Progenitor cell of endocrine pancreas (in vitro differentiated cells): ENCODE results near the gene LAMTOR5. TPM values are rescaled to one million over a fixed set of nuclear protein-coding genes. Genes with fewer than 3 reads are reported as not detected.

Experiments
- DNase-seq: peaks from one replicate; pipeline ENCODE4 v3.0.0; 2021; ENCODE audit warnings: low spot score; ENCODE audit not compliant: unreplicated experiment
- H3K27ac Mint-ChIP-seq: 2 replicates; pipeline ENCODE4 v1.8.0; 2021; ENCODE audit warnings: mild to moderate bottlenecking, moderate library complexity, mixed read lengths
- H3K27me3 Mint-ChIP-seq: 2 replicates; pipeline ENCODE4 v1.8.0; 2021; ENCODE audit warnings: mixed read lengths
- H3K36me3 Mint-ChIP-seq: 2 replicates; pipeline ENCODE4 v1.8.0; 2022; ENCODE audit warnings: mixed read lengths; ENCODE audit not compliant: insufficient read depth
- H3K4me1 Mint-ChIP-seq: 2 replicates; pipeline ENCODE4 v1.8.0; 2021; ENCODE audit warnings: low read depth, mixed read lengths
- H3K4me3 Mint-ChIP-seq: 2 replicates; pipeline ENCODE4 v1.8.0; 2021; ENCODE audit warnings: low read depth, mild to moderate bottlenecking, moderate library complexity, mixed read lengths
- H3K9me3 Mint-ChIP-seq: 2 replicates; pipeline ENCODE4 v1.8.0; 2021; ENCODE audit warnings: low read depth, mixed read lengths
- total RNA-seq: library from RNA; stranded (reverse); gene quantifications from 2 replicates; pipeline ENCODE4 v1.2.1, GENCODE V29; 2021
- TF ChIP-seq, protein P1 (sequence below): fragments of 200-600 bp; sonication (generic); IDR thresholded peaks from one replicate; pipeline ENCODE4 v1.5.0; 2021; ENCODE audit warnings: antibody characterized with exemption, mild to moderate bottlenecking; ENCODE audit not compliant: unreplicated experiment

LAMTOR5 gene
- total RNA-seq, 1 donor from 2014 or later = 99.8 TPM

DNA sequence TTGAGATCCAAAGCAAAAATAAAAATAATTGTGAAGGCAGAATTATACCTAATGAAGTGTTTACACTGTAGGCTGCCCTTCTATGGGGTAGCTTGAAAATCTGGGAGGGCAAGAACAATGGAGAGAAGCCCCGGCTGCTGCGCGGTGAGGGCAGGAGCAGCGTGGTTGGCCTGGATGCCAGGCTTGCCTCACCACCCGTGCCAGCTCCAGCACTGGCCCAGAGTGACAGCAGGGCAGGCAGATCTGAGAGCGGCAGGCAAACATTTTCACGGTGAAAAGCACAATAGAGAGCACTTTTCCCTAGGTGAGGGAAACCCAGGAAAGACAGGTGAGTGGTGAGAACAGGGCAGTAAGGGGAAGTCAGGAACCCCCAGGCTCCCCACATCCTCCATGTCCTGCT is 44.8 kb upstream of the LAMTOR5 start:
- no peaks in the 10 kb centered on the region for H3K36me3 Mint-ChIP-seq
- DNase-seq = no peak
- no peaks in the 10 kb centered on the region for H3K9me3 Mint-ChIP-seq
- no peak overlapping the region for H3K27ac Mint-ChIP-seq
- TF ChIP-seq, protein P1, sequence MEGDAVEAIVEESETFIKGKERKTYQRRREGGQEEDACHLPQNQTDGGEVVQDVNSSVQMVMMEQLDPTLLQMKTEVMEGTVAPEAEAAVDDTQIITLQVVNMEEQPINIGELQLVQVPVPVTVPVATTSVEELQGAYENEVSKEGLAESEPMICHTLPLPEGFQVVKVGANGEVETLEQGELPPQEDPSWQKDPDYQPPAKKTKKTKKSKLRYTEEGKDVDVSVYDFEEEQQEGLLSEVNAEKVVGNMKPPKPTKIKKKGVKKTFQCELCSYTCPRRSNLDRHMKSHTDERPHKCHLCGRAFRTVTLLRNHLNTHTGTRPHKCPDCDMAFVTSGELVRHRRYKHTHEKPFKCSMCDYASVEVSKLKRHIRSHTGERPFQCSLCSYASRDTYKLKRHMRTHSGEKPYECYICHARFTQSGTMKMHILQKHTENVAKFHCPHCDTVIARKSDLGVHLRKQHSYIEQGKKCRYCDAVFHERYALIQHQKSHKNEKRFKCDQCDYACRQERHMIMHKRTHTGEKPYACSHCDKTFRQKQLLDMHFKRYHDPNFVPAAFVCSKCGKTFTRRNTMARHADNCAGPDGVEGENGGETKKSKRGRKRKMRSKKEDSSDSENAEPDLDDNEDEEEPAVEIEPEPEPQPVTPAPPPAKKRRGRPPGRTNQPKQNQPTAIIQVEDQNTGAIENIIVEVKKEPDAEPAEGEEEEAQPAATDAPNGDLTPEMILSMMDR = no peak
- no peak overlapping the region for H3K4me3 Mint-ChIP-seq
- peaks cover 60% of the 10 kb centered on the region for H3K27me3 Mint-ChIP-seq
- no peaks in the 10 kb centered on the region for H3K4me1 Mint-ChIP-seq

DNA sequence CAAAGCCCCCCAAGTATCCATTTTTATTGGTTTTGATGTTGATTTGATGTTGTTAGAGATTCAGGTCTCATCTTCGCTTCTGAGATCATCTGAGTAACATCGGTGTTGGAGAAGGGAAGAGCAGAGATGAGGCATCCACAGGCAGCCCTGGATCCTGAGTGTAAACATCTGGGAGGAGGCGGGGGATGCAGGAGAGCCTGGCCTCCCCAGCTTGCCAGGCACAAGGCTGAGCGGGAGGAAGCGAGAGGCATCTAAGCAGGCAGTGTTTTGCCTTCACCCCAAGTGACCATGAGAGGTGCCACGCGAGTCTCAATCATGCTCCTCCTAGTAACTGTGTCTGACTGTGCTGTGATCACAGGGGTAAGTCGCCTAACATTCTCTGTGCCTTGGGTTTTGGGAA is 43.4 kb upstream of the LAMTOR5 start, which contains the start of gene PROK1:
Gene PROK1, plus strand, starts transcription at position 221 of the 400 bp plus-strand sequence. Its CDS starts 68 bp downstream, at position 289.
- Mint-ChIP-seq H3K27me3 (peaks cover 64% of the 10 kb centered on the region), H3K36me3 (no peaks in the 10 kb centered on the region), H3K4me3 (no peak within 1 kb of the TSS), H3K4me1 (no peaks in the 10 kb centered on the region), H3K27ac (no peak within 1 kb of the TSS), H3K9me3 (no peaks in the 10 kb centered on the region)
- TF ChIP-seq, protein P1 = no peak
- no peak for DNase-seq

- H3K9me3 Mint-ChIP-seq = no peaks in the 10 kb centered on the region
- no peaks in the 10 kb centered on the region for H3K4me1 Mint-ChIP-seq
- H3K4me3 Mint-ChIP-seq = no peak overlapping the region
- TF ChIP-seq, protein P1 = no peak
- H3K27me3 Mint-ChIP-seq = peaks cover 61% of the 10 kb centered on the region
- no peak for DNase-seq
- H3K36me3 Mint-ChIP-seq = no peaks in the 10 kb centered on the region
- no peak overlapping the region for H3K27ac Mint-ChIP-seq
Measured at GRCh38 chr1:110449661-110450651, 42.5 kb upstream of the LAMTOR5 start.

- H3K27me3 Mint-ChIP-seq = peaks cover 48% of the 10 kb centered on the region
- DNase-seq = no peak
- TF ChIP-seq, protein P1 = no peak
- H3K4me1 Mint-ChIP-seq = no peaks in the 10 kb centered on the region
- H3K9me3 Mint-ChIP-seq = no peaks in the 10 kb centered on the region
- H3K4me3 Mint-ChIP-seq = no peak overlapping the region
- H3K36me3 Mint-ChIP-seq = no peaks in the 10 kb centered on the region
- H3K27ac Mint-ChIP-seq = no peak overlapping the region
Measured at GRCh38 chr1:110444561-110444960, 37.1 kb upstream of the LAMTOR5 start.

GRCh38 chr1:110443451-110443850 is 36.0 kb upstream of the LAMTOR5 start:
- H3K4me3 Mint-ChIP-seq = no peak overlapping the region

More at GRCh38 chr1:110443451-110443850, 36.0 kb upstream of the LAMTOR5 start:
- H3K36me3 Mint-ChIP-seq = no peaks in the 10 kb centered on the region
- no peaks in the 10 kb centered on the region for H3K4me1 Mint-ChIP-seq
- H3K27me3 Mint-ChIP-seq = peaks cover 49% of the 10 kb centered on the region
- no peaks in the 10 kb centered on the region for H3K9me3 Mint-ChIP-seq
- DNase-seq = no peak
- TF ChIP-seq, protein P1 = no peak
- H3K27ac Mint-ChIP-seq = no peak overlapping the region
